Activated naive CD8-positive, alpha-beta T cell treated with anti-CD3 and anti-CD28 coated beads, Interleukin-2, amount 10 ng/mL, durations not matched to agents 7 days and 5 days (primary cell): ENCODE measurements around the gene PYGO1. TPM values are rescaled to one million over a fixed set of nuclear protein-coding genes. Genes with fewer than 3 reads are reported as not detected.
"Not testable (repeated sequence)": the region's sequence is repeated elsewhere in the genome, so short reads cannot be mapped to it uniquely, and the experiment has no call there.

Source experiments
- ATAC-seq: fragments of 150-1000 bp; cut with Tn5 transposase; one replicate; pipeline ENCODE4 v1.10.0; 2021; ENCODE audit warnings: low read depth, moderate library complexity
- POLR2A ChIA-PET: fragments of 350-600 bp; sonication (Branson Sonifier 250); formaldehyde crosslinking; loops from one replicate; lab custom pipeline; 2021; ENCODE audit warnings: antibody characterized with exemption; lab: Charles Lee
- DNase-seq: peaks from one replicate; pipeline ENCODE4 v3.0.0; 2021
- H3K27ac Mint-ChIP-seq: one replicate; pipeline ENCODE4 v1.8.0; 2022; ENCODE audit warnings: mild to moderate bottlenecking, mixed read lengths
- H3K27me3 Mint-ChIP-seq: one replicate; pipeline ENCODE4 v1.8.0; 2022; ENCODE audit warnings: mild to moderate bottlenecking, moderate library complexity, mixed read lengths
- H3K36me3 Mint-ChIP-seq: one replicate; pipeline ENCODE4 v1.8.0; 2021; ENCODE audit warnings: mild to moderate bottlenecking, mixed read lengths
- H3K4me1 Mint-ChIP-seq: one replicate; pipeline ENCODE4 v1.8.0; 2021; ENCODE audit warnings: mixed read lengths
- H3K4me3 Mint-ChIP-seq: one replicate; pipeline ENCODE4 v1.8.0; 2022; ENCODE audit warnings: mild to moderate bottlenecking, moderate library complexity, mixed read lengths
- H3K9me3 Mint-ChIP-seq: one replicate; pipeline ENCODE4 v1.8.0; 2021; ENCODE audit warnings: mixed read lengths
- total RNA-seq, 2 experiments: library from RNA; stranded (reverse); gene quantifications; one replicate each; pipeline ENCODE4 v1.2.3, GENCODE V29; 2021

The PYGO1 gene
- total RNA-seq, 2 experiments from 2014 or later = not detected

- peaks cover 35% of the 10 kb centered on the region for H3K27me3 Mint-ChIP-seq
- H3K9me3 Mint-ChIP-seq, H3K4me3 Mint-ChIP-seq, POLR2A ChIA-PET, ATAC-seq, DNase-seq, H3K4me1 Mint-ChIP-seq, H3K36me3 Mint-ChIP-seq, H3K27ac Mint-ChIP-seq: not testable (repeated sequence)
Measured at GRCh38 chr15:55593019-55593418, 4.9 kb upstream of the PYGO1 start.

GRCh38 chr15:55590788-55591187 lies 2.6 kb upstream of the PYGO1 start:
- Mint-ChIP-seq H3K9me3 (peaks cover 2% of the 10 kb centered on the region), H3K27ac (no peak overlapping the region), H3K27me3 (peaks cover 33% of the 10 kb centered on the region), H3K4me3 (no peak overlapping the region), H3K4me1 (no peaks in the 10 kb centered on the region), H3K36me3 (no peaks in the 10 kb centered on the region)
- POLR2A ChIA-PET = no interaction called here
- no peak for ATAC-seq
- no peak for DNase-seq

DNA sequence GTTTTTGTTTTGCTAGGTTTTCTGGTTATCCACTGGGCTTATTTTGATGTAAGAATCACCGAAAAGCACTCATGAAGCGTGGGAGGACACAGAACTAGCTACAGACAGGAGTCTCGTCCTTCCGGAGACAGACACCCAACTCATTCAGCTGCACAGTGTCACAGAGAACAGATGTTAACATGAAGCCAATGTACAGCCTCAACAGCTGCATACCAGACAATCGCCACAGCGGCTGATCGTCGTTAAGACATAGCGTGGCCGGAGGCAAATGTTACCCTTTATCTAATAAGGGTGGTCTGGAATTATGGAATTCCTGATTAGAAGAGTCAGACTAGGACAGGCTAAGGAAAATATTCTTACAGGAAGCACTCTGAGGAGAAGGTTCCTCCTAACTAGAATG lies 1.1 kb upstream of the PYGO1 start:
- DNase-seq = no peak
- Mint-ChIP-seq H3K27ac (no peak overlapping the region), H3K36me3 (no peaks in the 10 kb centered on the region), H3K4me1 (no peaks in the 10 kb centered on the region), H3K9me3 (peaks cover 2% of the 10 kb centered on the region), H3K27me3 (peaks cover 37% of the 10 kb centered on the region), H3K4me3 (peak overlapping the region; percentile 55)
- no peak for ATAC-seq
- POLR2A ChIA-PET = no interaction called here

DNA sequence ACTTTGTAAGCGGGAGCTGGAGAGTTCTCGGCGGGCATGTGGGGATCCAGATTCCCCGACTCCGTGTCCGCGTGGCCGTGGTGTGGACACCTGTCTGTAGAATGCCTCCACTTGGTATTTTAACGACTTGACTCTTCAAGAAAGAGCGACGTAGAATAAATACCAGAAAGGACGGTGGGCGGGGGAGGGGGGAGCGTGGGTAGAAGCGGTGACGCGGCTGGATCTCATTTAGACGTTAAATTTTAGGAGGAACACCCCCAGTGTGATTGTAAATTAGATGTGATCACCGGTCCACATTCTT lies 620 bp upstream of the PYGO1 start:
- POLR2A ChIA-PET = no interaction called here
- Mint-ChIP-seq H3K4me3 (peak overlapping the region; percentile 55), H3K4me1 (no peaks in the 10 kb centered on the region), H3K27me3 (peaks cover 39% of the 10 kb centered on the region), H3K9me3 (peaks cover 2% of the 10 kb centered on the region), H3K27ac (no peak overlapping the region), H3K36me3 (no peaks in the 10 kb centered on the region)
- ATAC-seq (no peak), DNase-seq (no peak)

DNA sequence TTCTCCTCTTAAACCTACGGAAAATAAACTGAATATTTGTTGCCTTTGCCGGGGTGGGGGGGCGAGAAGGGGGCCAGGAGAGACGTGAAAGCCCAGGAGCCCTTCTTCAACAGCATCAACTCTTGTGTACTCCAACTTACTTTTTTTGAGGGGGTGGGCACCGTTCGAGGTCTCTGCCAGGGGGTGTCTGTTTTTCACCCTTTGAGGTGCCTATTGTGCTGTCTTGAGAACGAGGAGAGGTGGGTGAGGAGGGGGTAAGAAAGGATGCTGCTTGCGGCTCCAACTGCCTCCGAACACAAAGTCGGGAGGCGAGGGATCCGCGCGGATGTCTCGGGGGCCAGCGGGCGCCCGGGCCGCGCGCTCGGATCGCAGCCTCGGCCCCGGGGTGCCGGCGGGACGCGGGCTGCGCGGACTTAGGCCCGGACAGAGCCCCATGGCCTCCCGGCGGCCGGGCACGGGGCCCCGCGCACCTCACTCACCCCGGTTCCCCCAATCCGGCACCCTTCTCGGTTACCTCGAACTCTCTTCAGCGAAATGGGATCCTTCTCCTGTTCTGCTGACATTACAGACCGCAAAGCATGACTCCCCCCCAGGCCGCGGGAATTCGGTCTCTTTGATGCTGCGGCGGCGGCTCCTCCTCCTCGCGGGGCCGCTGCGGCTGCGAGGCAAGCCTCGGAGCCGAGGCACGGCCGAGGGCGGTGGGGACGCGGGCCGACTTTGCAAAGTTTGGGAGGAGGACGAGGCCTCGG lies 650 bp downstream of the PYGO1 start:
- Mint-ChIP-seq H3K4me1 (no peaks in the 10 kb centered on the region), H3K27me3 (peaks cover 43% of the 10 kb centered on the region), H3K27ac (no peak overlapping the region), H3K4me3 (peak overlapping the region; percentile 64), H3K36me3 (no peaks in the 10 kb centered on the region), H3K9me3 (no peaks in the 10 kb centered on the region)
- ATAC-seq (peak; percentile 21), DNase-seq (peak; percentile 41)
- POLR2A ChIA-PET = no interaction called here

DNA sequence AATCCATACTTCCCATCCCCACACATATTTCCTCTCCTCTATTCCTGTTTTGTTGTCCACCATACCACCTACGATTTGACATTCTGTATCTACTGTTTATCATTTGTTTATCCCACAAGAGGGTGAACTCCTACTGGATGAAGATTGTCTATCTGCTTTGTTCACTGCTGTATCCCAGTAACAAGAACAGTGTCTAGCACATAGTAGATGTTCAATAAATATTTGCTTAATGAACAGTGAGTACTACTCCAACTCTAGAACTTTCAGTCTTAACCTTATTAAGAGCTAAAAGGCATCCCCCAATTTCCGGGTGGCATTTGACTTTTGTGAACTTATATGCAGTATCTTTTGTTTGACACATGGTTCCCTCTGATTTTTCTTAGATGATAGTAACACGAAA lies 1.3 kb downstream of the PYGO1 start:
- ATAC-seq = no peak

DNA sequence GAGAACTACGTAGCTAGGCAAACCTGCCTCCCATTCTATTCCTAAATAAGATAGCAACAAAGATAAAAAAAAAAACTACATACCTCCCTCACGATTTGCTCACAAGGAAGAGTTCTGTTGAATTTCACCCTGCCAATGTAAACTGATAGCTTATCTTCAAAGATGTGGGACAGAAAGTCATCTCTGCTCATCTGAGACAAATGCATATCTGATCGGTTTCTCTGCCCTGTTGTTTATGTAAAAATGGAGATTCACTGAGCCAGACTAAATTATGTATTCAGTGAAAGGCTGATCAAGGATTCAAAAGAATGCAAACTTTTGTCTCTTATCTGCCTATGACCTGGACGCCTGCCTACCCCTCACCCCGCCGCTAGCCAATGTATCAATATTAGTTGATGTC lies 11.2 kb downstream of the PYGO1 start:
- ATAC-seq = no peak
- DNase-seq = no peak
- Mint-ChIP-seq H3K9me3 (no peaks in the 10 kb centered on the region), H3K27ac (no peak overlapping the region), H3K4me1 (no peaks in the 10 kb centered on the region), H3K4me3 (no peak overlapping the region), H3K36me3 (no peaks in the 10 kb centered on the region), H3K27me3 (peaks cover 32% of the 10 kb centered on the region)
- POLR2A ChIA-PET = no interaction called here

More for the DNA sequence above, 1.3 kb downstream of the PYGO1 start:
- peaks cover 45% of the 10 kb centered on the region for H3K27me3 Mint-ChIP-seq
- no peak overlapping the region for H3K4me3 Mint-ChIP-seq
- no peaks in the 10 kb centered on the region for H3K4me1 Mint-ChIP-seq
- H3K27ac Mint-ChIP-seq = no peak overlapping the region
- H3K36me3 Mint-ChIP-seq = no peaks in the 10 kb centered on the region
- POLR2A ChIA-PET = no interaction called here
- no peak for DNase-seq
- no peaks in the 10 kb centered on the region for H3K9me3 Mint-ChIP-seq

DNA sequence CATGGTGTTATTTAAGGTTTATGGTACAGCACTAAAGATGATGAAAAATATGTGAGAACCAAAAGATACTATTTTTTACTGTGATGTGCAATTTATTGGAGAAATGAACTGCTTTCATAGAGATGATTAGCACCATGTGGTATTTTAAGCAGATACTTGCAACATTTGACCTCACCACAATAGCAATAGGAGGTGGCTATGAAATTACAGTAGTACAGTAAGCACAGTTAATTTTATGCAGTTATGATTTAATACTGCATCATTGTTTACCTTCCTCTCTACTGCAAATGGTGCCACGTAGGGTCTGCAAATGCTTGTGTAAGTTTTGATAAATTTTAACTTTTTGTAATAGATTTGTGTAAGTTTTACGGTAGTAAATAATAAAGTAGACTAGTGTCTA lies 14.0 kb downstream of the PYGO1 start:
- Mint-ChIP-seq H3K36me3 (no peaks in the 10 kb centered on the region), H3K4me3 (no peak overlapping the region), H3K9me3 (peaks cover 5% of the 10 kb centered on the region), H3K27me3 (peaks cover 25% of the 10 kb centered on the region), H3K4me1 (no peaks in the 10 kb centered on the region), H3K27ac (no peak overlapping the region)
- ATAC-seq = no peak
- POLR2A ChIA-PET = no interaction called here
- no peak for DNase-seq

DNA sequence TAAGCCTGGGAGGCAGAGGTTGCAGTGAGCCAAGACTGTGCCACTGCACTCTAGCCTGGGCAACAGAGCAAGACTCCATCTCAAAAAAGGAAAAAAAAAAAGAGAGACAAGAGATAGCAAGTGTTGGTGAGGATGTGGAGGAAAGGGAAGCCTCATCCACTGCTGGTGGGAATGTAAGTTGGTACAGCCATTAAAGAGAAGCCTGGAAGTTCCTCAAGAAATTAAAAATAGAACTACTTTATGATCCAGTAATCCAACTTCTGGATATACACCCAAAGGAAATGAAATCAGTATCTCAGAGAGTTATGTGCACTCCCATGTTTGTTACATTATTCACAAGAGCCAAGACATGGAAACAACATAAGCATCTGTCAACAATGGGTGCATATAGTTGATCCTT lies 14.9 kb downstream of the PYGO1 start:
- Mint-ChIP-seq H3K4me3 (no peak overlapping the region), H3K27me3 (peaks cover 22% of the 10 kb centered on the region), H3K36me3 (no peaks in the 10 kb centered on the region), H3K27ac (no peak overlapping the region), H3K9me3 (peaks cover 5% of the 10 kb centered on the region), H3K4me1 (no peaks in the 10 kb centered on the region)
- no peak for ATAC-seq
- POLR2A ChIA-PET = no interaction called here
- DNase-seq = no peak

DNA sequence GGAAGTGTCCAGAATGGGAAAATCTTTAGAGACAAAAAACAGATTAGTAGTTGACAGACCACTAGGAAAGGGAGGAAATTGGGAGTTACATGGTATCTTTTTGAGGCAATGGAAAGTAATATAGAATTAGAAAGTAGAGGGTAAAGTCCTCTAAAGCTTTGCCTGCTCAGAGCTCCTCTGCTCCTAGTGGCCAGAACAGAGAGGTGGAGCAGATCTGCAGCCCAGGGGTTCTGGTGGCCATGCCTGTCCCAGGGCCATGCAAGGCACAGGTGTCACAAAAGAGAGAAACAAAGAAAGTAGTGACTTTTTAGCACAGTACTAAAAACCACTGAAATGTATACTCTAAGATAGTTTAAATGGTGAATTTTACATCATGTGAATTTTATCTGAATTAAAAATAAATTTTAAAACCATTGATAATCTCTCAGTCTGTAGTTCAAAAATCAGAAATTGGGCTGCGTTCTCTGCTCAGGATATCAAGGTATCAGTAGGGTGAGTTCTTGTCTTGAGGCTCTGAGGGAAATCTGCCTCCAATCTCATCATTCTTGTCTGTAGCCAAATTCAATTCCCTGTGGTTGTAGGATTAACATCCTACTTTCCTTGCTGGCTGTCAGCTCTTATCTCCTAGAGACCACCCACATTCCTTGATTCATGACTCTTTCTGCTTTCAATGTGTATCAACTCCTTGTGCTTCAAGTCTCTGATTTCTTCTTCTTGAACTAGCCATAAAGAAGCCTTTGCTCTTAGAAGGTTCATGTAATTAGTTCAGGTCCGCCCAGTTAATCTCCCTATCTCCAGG lies 23.6 kb downstream of the PYGO1 start:
- H3K4me3 Mint-ChIP-seq = no peak overlapping the region
- peaks cover 3% of the 10 kb centered on the region for H3K9me3 Mint-ChIP-seq
- DNase-seq (no peak), ATAC-seq (no peak)
- no peaks in the 10 kb centered on the region for H3K36me3 Mint-ChIP-seq
- H3K27ac Mint-ChIP-seq = no peak overlapping the region
- H3K4me1 Mint-ChIP-seq = no peaks in the 10 kb centered on the region
- peaks cover 14% of the 10 kb centered on the region for H3K27me3 Mint-ChIP-seq
- POLR2A ChIA-PET = no interaction called here

DNA sequence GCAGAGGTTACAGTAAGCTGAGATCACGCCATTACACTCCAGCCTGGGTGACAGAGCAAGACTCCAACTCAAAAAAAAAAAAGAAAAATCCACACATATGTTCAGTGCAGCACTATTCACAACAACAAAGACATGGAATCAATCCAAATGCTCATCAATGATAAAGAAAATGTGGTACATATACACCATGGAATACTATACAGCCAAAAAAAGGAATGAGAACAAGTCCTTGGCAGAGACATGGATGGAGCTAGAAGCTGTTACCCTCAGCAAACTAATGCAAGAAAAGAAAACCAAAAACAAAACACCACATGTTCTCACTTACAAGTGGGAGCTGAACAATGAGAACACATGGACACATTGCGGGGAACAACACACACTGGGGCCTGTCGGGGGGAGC lies 25.5 kb downstream of the PYGO1 start:
- Mint-ChIP-seq H3K4me1 (no peaks in the 10 kb centered on the region), H3K9me3 (peaks cover 1% of the 10 kb centered on the region), H3K27ac (no peak overlapping the region), H3K4me3 (no peak overlapping the region), H3K27me3 (peaks cover 9% of the 10 kb centered on the region), H3K36me3 (no peaks in the 10 kb centered on the region)
- POLR2A ChIA-PET = no interaction called here
- ATAC-seq (no peak), DNase-seq (no peak)

- POLR2A ChIA-PET = no interaction called here
- H3K27me3 Mint-ChIP-seq = peaks cover 5% of the 10 kb centered on the region
- H3K4me1 Mint-ChIP-seq = no peaks in the 10 kb centered on the region
- no peak for DNase-seq
- peaks cover 19% of the 10 kb centered on the region for H3K9me3 Mint-ChIP-seq
- H3K36me3 Mint-ChIP-seq = no peaks in the 10 kb centered on the region
- H3K27ac Mint-ChIP-seq = no peak overlapping the region
- ATAC-seq = no peak
- H3K4me3 Mint-ChIP-seq = no peak overlapping the region
Measured at GRCh38 chr15:55555089-55555488, 33.1 kb downstream of the PYGO1 start.

DNA sequence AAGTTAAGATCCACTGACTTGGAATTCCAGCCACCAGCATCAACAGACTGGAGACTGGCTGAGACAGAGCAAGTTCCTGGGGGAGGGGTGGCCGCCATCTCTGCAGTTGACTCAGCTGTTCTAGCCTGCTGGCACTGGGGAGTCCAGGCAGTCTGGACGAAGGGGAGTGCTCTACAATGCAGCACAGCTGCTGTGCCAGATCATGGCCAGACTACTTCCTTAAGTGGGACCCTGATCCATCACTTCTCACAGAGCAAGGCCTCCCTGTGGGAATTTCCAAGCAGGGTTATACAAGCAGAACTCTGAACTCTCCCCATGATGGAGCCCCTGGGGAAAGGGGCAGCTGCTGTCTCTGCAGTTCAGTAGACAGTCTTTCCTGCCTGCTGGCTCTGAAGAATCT lies 35.2 kb downstream of the PYGO1 start:
- Mint-ChIP-seq H3K27ac (no peak overlapping the region), H3K36me3 (no peaks in the 10 kb centered on the region), H3K4me3 (no peak overlapping the region), H3K9me3 (peaks cover 19% of the 10 kb centered on the region), H3K4me1 (no peaks in the 10 kb centered on the region), H3K27me3 (peaks cover 8% of the 10 kb centered on the region)
- POLR2A ChIA-PET = no interaction called here
- DNase-seq (no peak), ATAC-seq (no peak)

GRCh38 chr15:55552451-55552850 lies 35.7 kb downstream of the PYGO1 start:
- Mint-ChIP-seq H3K4me3 (no peak overlapping the region), H3K27ac (no peak overlapping the region)

More at GRCh38 chr15:55552451-55552850, 35.7 kb downstream of the PYGO1 start:
- Mint-ChIP-seq H3K27me3 (peaks cover 8% of the 10 kb centered on the region), H3K4me1 (no peaks in the 10 kb centered on the region), H3K9me3 (peaks cover 19% of the 10 kb centered on the region), H3K36me3 (no peaks in the 10 kb centered on the region)
- no peak for ATAC-seq
- POLR2A ChIA-PET = no interaction called here
- no peak for DNase-seq
